Glutamatergic neuron (in vitro differentiated cells): ENCODE measurements around the gene LDLRAD4. TPM values are rescaled to one million over a fixed set of nuclear protein-coding genes. Genes with fewer than 3 reads are reported as not detected.

Experiments used
- DNase-seq: peaks from one replicate; pipeline ENCODE4 v3.0.0; 2022
- H3K27ac Mint-ChIP-seq: one replicate; pipeline ENCODE4 v1.8.0; 2020; ENCODE audit warnings: mild to moderate bottlenecking, mixed read lengths, inconsistent platforms; ENCODE audit not compliant: unreplicated experiment
- H3K27me3 Mint-ChIP-seq: one replicate; pipeline ENCODE4 v1.8.0; 2020; ENCODE audit warnings: mild to moderate bottlenecking, moderate library complexity, mixed read lengths, inconsistent platforms; ENCODE audit not compliant: unreplicated experiment
- H3K36me3 Mint-ChIP-seq: one replicate; pipeline ENCODE4 v1.8.0; 2020; ENCODE audit warnings: mild to moderate bottlenecking, mixed read lengths, inconsistent platforms; ENCODE audit not compliant: unreplicated experiment
- H3K4me1 Mint-ChIP-seq: one replicate; pipeline ENCODE4 v1.8.0; 2020; ENCODE audit warnings: mild to moderate bottlenecking, low read depth, mixed read lengths, inconsistent platforms; ENCODE audit not compliant: unreplicated experiment
- H3K4me3 Mint-ChIP-seq: one replicate; pipeline ENCODE4 v1.8.0; 2020; ENCODE audit warnings: mild to moderate bottlenecking, mixed read lengths, inconsistent platforms; ENCODE audit not compliant: unreplicated experiment
- H3K9me3 Mint-ChIP-seq: one replicate; pipeline ENCODE4 v1.8.0; 2020; ENCODE audit warnings: mild to moderate bottlenecking, moderate library complexity, mixed read lengths, inconsistent platforms; ENCODE audit not compliant: unreplicated experiment
- CTCF ChIP-seq: fragments of 200-600 bp; sonication (generic); IDR thresholded peaks from one replicate; pipeline ENCODE4 v1.5.0; 2021; ENCODE audit not compliant: partially characterized antibody, unreplicated experiment
- total RNA-seq: library from RNA; stranded (reverse); fragmentation: NEBNext Ultra II Directional; extraction: Animal tissue kit (Norgen Biotek cat#: 25700); gene quantifications from one replicate; pipeline ENCODE4 v1.2.1, GENCODE V29; 2021; ENCODE audit not compliant: unreplicated experiment

The LDLRAD4 gene
- total RNA-seq, 1 donor from 2014 or later: 0.29 TPM

GRCh38 chr18:13444430-13445240, 226.1 kb downstream of the LDLRAD4 start:
- Mint-ChIP-seq H3K9me3 (peaks cover 8% of the 10 kb centered on the region), H3K27ac (no peak overlapping the region), H3K27me3 (peaks cover 8% of the 10 kb centered on the region), H3K36me3 (no peaks in the 10 kb centered on the region), H3K4me3 (no peak overlapping the region), H3K4me1 (peaks cover 18% of the 10 kb centered on the region)
- TF ChIP-seq CTCF: no peak
- DNase-seq: no peak

- Mint-ChIP-seq H3K27me3 (peaks cover 9% of the 10 kb centered on the region), H3K9me3 (peaks cover 6% of the 10 kb centered on the region), H3K4me3 (no peak overlapping the region), H3K36me3 (no peaks in the 10 kb centered on the region), H3K4me1 (peaks cover 20% of the 10 kb centered on the region), H3K27ac (no peak overlapping the region)
- no peak for DNase-seq
- TF ChIP-seq CTCF: no peak
Measured at GRCh38 chr18:13445241-13445897, 226.8 kb downstream of the LDLRAD4 start.

- Mint-ChIP-seq H3K27me3 (peaks cover 9% of the 10 kb centered on the region), H3K9me3 (peaks cover 6% of the 10 kb centered on the region), H3K27ac (no peak overlapping the region), H3K36me3 (no peaks in the 10 kb centered on the region), H3K4me1 (peaks cover 23% of the 10 kb centered on the region), H3K4me3 (no peak overlapping the region)
- TF ChIP-seq CTCF: no peak
- DNase-seq: no peak
Measured at GRCh38 chr18:13446024-13446423, 227.5 kb downstream of the LDLRAD4 start.

GRCh38 chr18:13446610-13447461, 228.3 kb downstream of the LDLRAD4 start:
- Mint-ChIP-seq H3K4me3 (peak overlapping the region; percentile 60), H3K9me3 (peaks cover 8% of the 10 kb centered on the region), H3K4me1 (peaks cover 23% of the 10 kb centered on the region), H3K27ac (peak overlapping the region; percentile 63), H3K27me3 (peaks cover 10% of the 10 kb centered on the region), H3K36me3 (no peaks in the 10 kb centered on the region)
- no peak for TF ChIP-seq CTCF
- DNase-seq: peak; percentile 50
